ENCODE measurements around the gene S100A12.

S100A12 gene

GRCh38 chr1:153404768-153405167, 29.3 kb upstream of the S100A12 start:
- Histone ChIP-seq H3K4me1 (ENCODE audit: control insufficient read depth, insufficient read depth, low read length) (no peaks in the 10 kb centered on the region), H3K9ac (ENCODE audit: low read length) (no peak overlapping the region), H3K27ac (ENCODE audit: low read depth, low read length) (no peak overlapping the region), H3K36me3 (ENCODE audit: control insufficient read depth, insufficient read depth, low read length) (no peaks in the 10 kb centered on the region), H3K4me3 (ENCODE audit: low read depth, low read length) (no peak overlapping the region), H3K9me3 (ENCODE audit: control insufficient read depth, insufficient read depth, low read depth, low read length) (peaks cover 3% of the 10 kb centered on the region; the same call in 1 of the 2 replicates), H3K27me3 (ENCODE audit: control insufficient read depth, insufficient read depth, low read length) (peaks cover 22% of the 10 kb centered on the region)

- no peak overlapping the region for H3K4me3 ChIP-seq (ENCODE audit: low read depth, low read length)
- H3K27me3 ChIP-seq (ENCODE audit: control insufficient read depth, insufficient read depth, low read length) = peaks cover 22% of the 10 kb centered on the region
- no peaks in the 10 kb centered on the region for H3K36me3 ChIP-seq (ENCODE audit: control insufficient read depth, insufficient read depth, low read length)
- H3K27ac ChIP-seq (ENCODE audit: low read depth, low read length) = no peak overlapping the region
- H3K9ac ChIP-seq (ENCODE audit: low read length) = no peak overlapping the region
- H3K9me3 ChIP-seq (ENCODE audit: control insufficient read depth, insufficient read depth, low read depth, low read length) = peaks cover 3% of the 10 kb centered on the region; the same call in 1 of the 2 replicates
- no peaks in the 10 kb centered on the region for H3K4me1 ChIP-seq (ENCODE audit: control insufficient read depth, insufficient read depth, low read length)
Observed at GRCh38 chr1:153404086-153404635, 28.7 kb upstream of the S100A12 start.

DNA sequence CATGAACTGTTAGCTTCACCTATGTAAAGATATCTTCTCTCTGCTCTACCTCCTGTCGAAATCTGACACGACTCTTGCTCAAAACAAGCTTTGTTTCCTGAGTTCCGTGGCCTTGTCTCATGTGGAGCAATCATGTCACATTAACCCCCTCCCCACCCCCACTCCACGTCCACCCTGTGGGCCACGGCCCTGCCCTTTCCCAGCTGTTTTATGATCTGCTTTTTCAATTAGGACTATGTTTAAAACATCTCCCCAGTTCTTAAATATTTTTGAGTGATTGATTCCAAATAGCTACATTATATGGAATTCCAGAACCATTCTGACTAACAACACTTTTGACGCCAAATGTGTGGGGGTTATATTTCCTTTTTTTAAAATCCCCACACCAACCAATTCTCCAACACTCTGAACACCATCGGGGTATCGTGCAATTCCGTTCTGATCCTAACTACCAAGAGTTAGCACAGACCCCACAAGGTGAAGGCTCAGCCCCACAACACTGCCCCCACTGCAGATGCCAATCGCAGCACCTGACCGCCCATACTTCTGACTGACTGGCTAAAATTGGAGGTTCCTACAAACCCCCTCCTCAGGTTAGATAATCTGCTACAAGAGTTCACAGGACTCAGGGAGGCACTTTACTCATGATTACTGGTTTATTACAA, 28.1 kb upstream of the S100A12 start:
- Histone ChIP-seq H3K27ac (ENCODE audit: low read depth, low read length) (no peak overlapping the region), H3K36me3 (ENCODE audit: control insufficient read depth, insufficient read depth, low read length) (no peaks in the 10 kb centered on the region), H3K4me3 (ENCODE audit: low read depth, low read length) (no peak overlapping the region), H3K9me3 (ENCODE audit: control insufficient read depth, insufficient read depth, low read depth, low read length) (peaks cover 3% of the 10 kb centered on the region; the same call in 1 of the 2 replicates), H3K9ac (ENCODE audit: low read length) (no peak overlapping the region), H3K27me3 (ENCODE audit: control insufficient read depth, insufficient read depth, low read length) (peaks cover 22% of the 10 kb centered on the region), H3K4me1 (ENCODE audit: control insufficient read depth, insufficient read depth, low read length) (no peaks in the 10 kb centered on the region)

DNA sequence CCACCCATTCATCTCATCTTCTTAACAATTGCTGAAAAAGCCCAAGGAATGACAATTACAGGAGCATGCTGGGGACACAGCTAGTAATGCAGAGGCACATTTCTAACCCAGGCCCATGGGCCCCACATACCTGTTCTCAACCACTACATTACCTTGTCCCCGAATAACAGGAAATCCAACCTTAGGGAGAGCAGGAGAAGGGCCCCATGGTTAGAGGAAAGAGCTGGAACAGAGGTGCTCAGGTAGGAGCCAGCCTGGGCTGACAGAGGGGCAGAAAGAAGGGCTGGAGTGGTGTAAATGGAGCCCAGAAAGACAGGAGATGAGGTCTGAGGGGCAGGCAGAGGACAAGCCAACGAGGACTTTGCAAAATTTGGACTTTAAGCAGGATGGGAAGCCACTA, 26.8 kb upstream of the S100A12 start:
- no peak overlapping the region for H3K4me3 ChIP-seq (ENCODE audit: low read depth, low read length)
- no peak overlapping the region for H3K9ac ChIP-seq (ENCODE audit: low read length)
- H3K36me3 ChIP-seq (ENCODE audit: control insufficient read depth, insufficient read depth, low read length) = no peaks in the 10 kb centered on the region
- H3K27me3 ChIP-seq (ENCODE audit: control insufficient read depth, insufficient read depth, low read length) = peaks cover 25% of the 10 kb centered on the region
- no peaks in the 10 kb centered on the region for H3K4me1 ChIP-seq (ENCODE audit: control insufficient read depth, insufficient read depth, low read length)
- H3K9me3 ChIP-seq (ENCODE audit: control insufficient read depth, insufficient read depth, low read depth, low read length) = peaks cover 3% of the 10 kb centered on the region; the same call in 1 of the 2 replicates
- H3K27ac ChIP-seq (ENCODE audit: low read depth, low read length) = no peak overlapping the region

DNA sequence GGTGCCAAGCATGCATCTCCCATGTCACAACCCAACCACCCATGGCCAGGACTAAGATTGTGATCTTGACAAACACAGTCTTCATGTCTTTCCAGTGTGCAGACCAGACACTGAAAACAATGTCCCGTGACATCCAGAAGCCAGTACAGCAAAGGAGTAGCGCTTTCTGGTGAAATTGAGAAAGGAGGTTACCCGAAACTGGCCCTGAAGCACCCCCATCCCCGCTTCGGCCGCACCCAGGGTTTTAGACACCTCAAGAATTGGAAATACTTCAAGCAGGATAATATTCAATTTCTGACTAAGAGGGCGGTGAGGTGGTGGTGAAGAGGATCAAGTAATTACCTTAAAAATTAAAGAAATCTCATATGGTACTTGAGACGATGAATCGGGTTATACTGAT, 26.0 kb upstream of the S100A12 start:
- Histone ChIP-seq H3K27ac (ENCODE audit: low read depth, low read length) (no peak overlapping the region), H3K27me3 (ENCODE audit: control insufficient read depth, insufficient read depth, low read length) (peaks cover 31% of the 10 kb centered on the region), H3K36me3 (ENCODE audit: control insufficient read depth, insufficient read depth, low read length) (no peaks in the 10 kb centered on the region), H3K4me1 (ENCODE audit: control insufficient read depth, insufficient read depth, low read length) (no peaks in the 10 kb centered on the region), H3K9me3 (ENCODE audit: control insufficient read depth, insufficient read depth, low read depth, low read length) (0 out of 2 replicates have a peak, but pooled peaks cover 3% of the 10 kb centered on the region), H3K9ac (ENCODE audit: low read length) (no peak overlapping the region), H3K4me3 (ENCODE audit: low read depth, low read length) (no peak overlapping the region)

GRCh38 chr1:153400244-153400643, 24.8 kb upstream of the S100A12 start:
- no peaks in the 10 kb centered on the region for H3K36me3 ChIP-seq (ENCODE audit: control insufficient read depth, insufficient read depth, low read length)
- no peak overlapping the region for H3K27ac ChIP-seq (ENCODE audit: low read depth, low read length)
- H3K9ac ChIP-seq (ENCODE audit: low read length) = no peak overlapping the region
- H3K4me3 ChIP-seq (ENCODE audit: low read depth, low read length) = no peak overlapping the region
- peaks cover 34% of the 10 kb centered on the region for H3K27me3 ChIP-seq (ENCODE audit: control insufficient read depth, insufficient read depth, low read length)
- H3K4me1 ChIP-seq (ENCODE audit: control insufficient read depth, insufficient read depth, low read length) = no peaks in the 10 kb centered on the region
- H3K9me3 ChIP-seq (ENCODE audit: control insufficient read depth, insufficient read depth, low read depth, low read length) = 0 out of 2 replicates have a peak, but pooled peaks cover 3% of the 10 kb centered on the region

GRCh38 chr1:153399401-153400055, 24.1 kb upstream of the S100A12 start:
- Histone ChIP-seq H3K4me3 (ENCODE audit: low read depth, low read length) (no peak overlapping the region), H3K9ac (ENCODE audit: low read length) (no peak overlapping the region), H3K9me3 (ENCODE audit: control insufficient read depth, insufficient read depth, low read depth, low read length) (0 out of 2 replicates have a peak, but pooled peaks cover under 1% of the 10 kb centered on the region), H3K4me1 (ENCODE audit: control insufficient read depth, insufficient read depth, low read length) (no peaks in the 10 kb centered on the region), H3K27me3 (ENCODE audit: control insufficient read depth, insufficient read depth, low read length) (peaks cover 37% of the 10 kb centered on the region), H3K27ac (ENCODE audit: low read depth, low read length) (no peak overlapping the region), H3K36me3 (ENCODE audit: control insufficient read depth, insufficient read depth, low read length) (no peaks in the 10 kb centered on the region)

GRCh38 chr1:153397924-153398651, 22.7 kb upstream of the S100A12 start:
- H3K27ac ChIP-seq (ENCODE audit: low read depth, low read length) = no peak overlapping the region
- H3K36me3 ChIP-seq (ENCODE audit: control insufficient read depth, insufficient read depth, low read length) = no peaks in the 10 kb centered on the region
- H3K27me3 ChIP-seq (ENCODE audit: control insufficient read depth, insufficient read depth, low read length) = peaks cover 25% of the 10 kb centered on the region
- no peaks in the 10 kb centered on the region for H3K4me1 ChIP-seq (ENCODE audit: control insufficient read depth, insufficient read depth, low read length)
- H3K4me3 ChIP-seq (ENCODE audit: low read depth, low read length) = no peak overlapping the region
- H3K9ac ChIP-seq (ENCODE audit: low read length) = no peak overlapping the region
- H3K9me3 ChIP-seq (ENCODE audit: control insufficient read depth, insufficient read depth, low read depth, low read length) = no peaks in the 10 kb centered on the region

- Histone ChIP-seq H3K4me1 (ENCODE audit: control insufficient read depth, insufficient read depth, low read length) (no peaks in the 10 kb centered on the region), H3K9me3 (ENCODE audit: control insufficient read depth, insufficient read depth, low read depth, low read length) (no peaks in the 10 kb centered on the region), H3K36me3 (ENCODE audit: control insufficient read depth, insufficient read depth, low read length) (no peaks in the 10 kb centered on the region), H3K27me3 (ENCODE audit: control insufficient read depth, insufficient read depth, low read length) (peaks cover 20% of the 10 kb centered on the region), H3K9ac (ENCODE audit: low read length) (no peak overlapping the region), H3K4me3 (ENCODE audit: low read depth, low read length) (no peak overlapping the region), H3K27ac (ENCODE audit: low read depth, low read length) (no peak overlapping the region)
Observed at GRCh38 chr1:153397051-153397923, 21.9 kb upstream of the S100A12 start.

- H3K36me3 ChIP-seq (ENCODE audit: control insufficient read depth, insufficient read depth, low read length) = no peaks in the 10 kb centered on the region
- no peak overlapping the region for H3K27ac ChIP-seq (ENCODE audit: low read depth, low read length)
- no peak overlapping the region for H3K4me3 ChIP-seq (ENCODE audit: low read depth, low read length)
- no peak overlapping the region for H3K9ac ChIP-seq (ENCODE audit: low read length)
- H3K27me3 ChIP-seq (ENCODE audit: control insufficient read depth, insufficient read depth, low read length) = peaks cover 17% of the 10 kb centered on the region
- H3K9me3 ChIP-seq (ENCODE audit: control insufficient read depth, insufficient read depth, low read depth, low read length) = no peaks in the 10 kb centered on the region
- no peaks in the 10 kb centered on the region for H3K4me1 ChIP-seq (ENCODE audit: control insufficient read depth, insufficient read depth, low read length)
Observed at GRCh38 chr1:153396461-153396860, 21.0 kb upstream of the S100A12 start.
